Neural cell (in vitro differentiated cells): ENCODE results near the gene ARID1A. TPM values are rescaled to one million over a fixed set of nuclear protein-coding genes. Genes with fewer than 3 reads are reported as not detected.

Experiments
- H2AFZ ChIP-seq: fragments of 200-600, 300-800 bp; sonication (generic), shearing (Covaris generic); 2 replicates; pipeline ENCODE4 v1.6.0; 2014; ENCODE audit warnings: low read depth, mild to moderate bottlenecking, antibody characterized with exemption, low read length, moderate library complexity
- H3F3A ChIP-seq: fragments of 200-600 bp; shearing (Covaris generic); 2 replicates; pipeline ENCODE4 v1.6.1; 2016; ENCODE audit warnings: mild to moderate bottlenecking, moderate library complexity, mixed read lengths, antibody characterized with exemption, low read length; ENCODE audit not compliant: insufficient read depth, poor library complexity, severe bottlenecking
- H3K27ac ChIP-seq: fragments of 200-600, 300-800 bp; sonication (generic), shearing (Covaris generic); 2 replicates; pipeline ENCODE4 v1.5.1; 2014; ENCODE audit warnings: mild to moderate bottlenecking, low read length, moderate library complexity
- H3K27me3 ChIP-seq: fragments of 300-800, 200-600 bp; sonication (generic), shearing (Covaris generic); 2 replicates; pipeline ENCODE4 v1.6.0; 2014; ENCODE audit warnings: mild to moderate bottlenecking, low read depth, low read length, moderate library complexity; ENCODE audit not compliant: insufficient read depth
- H3K36me3 ChIP-seq: fragments of 300-800, 200-600 bp; sonication (generic), shearing (Covaris generic); 2 replicates; pipeline ENCODE4 v1.5.1; 2014; ENCODE audit warnings: mild to moderate bottlenecking, antibody characterized with exemption, low read length, moderate library complexity; ENCODE audit not compliant: insufficient read depth
- H3K4me2 ChIP-seq: fragments of 300-800, 200-600 bp; sonication (generic), shearing (Covaris generic); 2 replicates; pipeline ENCODE4 v1.6.0; 2014; ENCODE audit warnings: mild to moderate bottlenecking, low read length
- H3K4me3 ChIP-seq: fragments of 300-800, 200-600 bp; sonication (generic), shearing (Covaris generic); 2 replicates; pipeline ENCODE4 v1.5.1; 2014; ENCODE audit warnings: mild to moderate bottlenecking, low read length, moderate library complexity
- H3K79me2 ChIP-seq: fragments of 200-600 bp; shearing (Covaris generic); replicated peaks from 2 replicates; pipeline ENCODE4 v1.6.0; 2014; ENCODE audit warnings: mild to moderate bottlenecking, low read length, moderate library complexity; ENCODE audit not compliant: insufficient read depth
- H3K9ac ChIP-seq: fragments of 300-800, 200-600 bp; sonication (generic), shearing (Covaris generic); 2 replicates; pipeline ENCODE4 v1.6.1; 2016; ENCODE audit warnings: mild to moderate bottlenecking, low read length, mixed read lengths
- H3K9me2 ChIP-seq: fragments of 200-600 bp; shearing (Covaris generic); 2 replicates; pipeline ENCODE4 v1.6.1; 2016; ENCODE audit warnings: mild to moderate bottlenecking, low read length, mixed read lengths; ENCODE audit not compliant: insufficient read depth
- H3K9me3 ChIP-seq: fragments of 200-600, 300-800 bp; sonication (generic), shearing (Covaris generic); 2 replicates; pipeline ENCODE4 v1.6.1; 2016; ENCODE audit warnings: mild to moderate bottlenecking, mixed run types, low read length, moderate library complexity, mixed read lengths
- H4K20me1 ChIP-seq: fragments of 200-600 bp; shearing (Covaris generic); 2 replicates; pipeline ENCODE4 v1.6.1; 2016; ENCODE audit warnings: mild to moderate bottlenecking, mixed run types; ENCODE audit not compliant: insufficient read depth
- CTCF ChIP-seq: fragments of 450-650 bp; IDR thresholded peaks from 2 replicates; pipeline ENCODE4 v1.5.1; 2014; ENCODE audit warnings: antibody characterized with exemption, mild to moderate bottlenecking, moderate library complexity; ENCODE audit not compliant: poor library complexity, severe bottlenecking
- EP300 ChIP-seq: fragments of 450-650 bp; conservative IDR thresholded peaks from 2 replicates; pipeline ENCODE4 v1.6.1; 2014; ENCODE audit warnings: antibody characterized with exemption, mild to moderate bottlenecking, moderate library complexity; ENCODE audit not compliant: poor library complexity, severe bottlenecking
- EZH2 ChIP-seq: fragments of 200-600, 300-800 bp; shearing (Covaris generic), sonication (generic); IDR thresholded peaks from 2 replicates; pipeline ENCODE4 v1.6.1; 2014; ENCODE audit warnings: antibody characterized with exemption, low read length, borderline replicate concordance, mild to moderate bottlenecking; ENCODE audit not compliant: insufficient read depth, poor library complexity, severe bottlenecking
- MXI1 ChIP-seq: fragments of 450-650 bp; conservative IDR thresholded peaks from 2 replicates; pipeline ENCODE4 v1.6.1; 2014; ENCODE audit warnings: antibody characterized with exemption, mild to moderate bottlenecking; ENCODE audit not compliant: poor library complexity, severe bottlenecking
- POLR2AphosphoS5 ChIP-seq: IDR thresholded peaks from 2 replicates; pipeline ENCODE4 v1.6.1; 2012
- RAD21 ChIP-seq: fragments of 450-650 bp; conservative IDR thresholded peaks from 2 replicates; pipeline ENCODE4 v1.6.1; 2014; ENCODE audit warnings: antibody characterized with exemption, mild to moderate bottlenecking, moderate library complexity
- REST ChIP-seq: IDR thresholded peaks from 2 replicates; pipeline ENCODE4 v1.6.1; 2012; ENCODE audit warnings: borderline replicate concordance
- SMC3 ChIP-seq: fragments of 450-650 bp; conservative IDR thresholded peaks from 2 replicates; pipeline ENCODE4 v1.6.1; 2014; ENCODE audit warnings: antibody characterized with exemption, mild to moderate bottlenecking, moderate library complexity; ENCODE audit not compliant: poor library complexity
- TAF1 ChIP-seq: IDR thresholded peaks from 2 replicates; pipeline ENCODE4 v1.6.1; 2012; ENCODE audit warnings: low read depth
- polyA plus RNA-seq: library from polyadenylated mRNA; depleted of rRNA; stranded (reverse); fragments of >200 nt; gene quantifications from 2 replicates; pipeline ENCODE4 v1.2.3, GENCODE V29; 2014

Gene ARID1A
- polyA plus RNA-seq, 1 donor from 2014 or later: 13.2 TPM

GRCh38 chr1:26733392-26733791 lies 37.6 kb downstream of the ARID1A start:
- H3K9ac ChIP-seq: no peak overlapping the region
- peaks cover 8% of the 10 kb centered on the region for H3K36me3 ChIP-seq
- H3K27me3 ChIP-seq: no peaks in the 10 kb centered on the region
- H3K27ac ChIP-seq: no peak overlapping the region
- no peaks in the 10 kb centered on the region for H3K9me3 ChIP-seq
- no peak overlapping the region for H3K4me3 ChIP-seq
- no peaks in the 10 kb centered on the region for H3F3A ChIP-seq
- peaks cover 75% of the 10 kb centered on the region for H3K79me2 ChIP-seq
- TF ChIP-seq REST: no peak
- H3K4me2 ChIP-seq: no peak overlapping the region
- peaks cover 7% of the 10 kb centered on the region for H4K20me1 ChIP-seq
- H2AFZ ChIP-seq: no peak overlapping the region
- H3K9me2 ChIP-seq: no peaks in the 10 kb centered on the region

- H3K9me2 ChIP-seq: no peaks in the 10 kb centered on the region
- H2AFZ ChIP-seq: no peak overlapping the region
- H3K27ac ChIP-seq: no peak overlapping the region
- TF ChIP-seq EP300 (no peak), POLR2AphosphoS5 (no peak), SMC3 (no peak), TAF1 (no peak), CTCF (no peak), EZH2 (no peak), RAD21 (no peak), REST (no peak), MXI1 (no peak)
- no peak overlapping the region for H3K4me2 ChIP-seq
- peaks cover 6% of the 10 kb centered on the region for H4K20me1 ChIP-seq
- H3K9me3 ChIP-seq: no peaks in the 10 kb centered on the region
- H3F3A ChIP-seq: no peaks in the 10 kb centered on the region
- no peak overlapping the region for H3K4me3 ChIP-seq
- no peaks in the 10 kb centered on the region for H3K27me3 ChIP-seq
- H3K79me2 ChIP-seq: peaks cover 70% of the 10 kb centered on the region
- no peak overlapping the region for H3K9ac ChIP-seq
- H3K36me3 ChIP-seq: peaks cover 8% of the 10 kb centered on the region
These were observed 38.2 kb downstream of the ARID1A start for GRCh38 chr1:26733982-26734381.
